GM12878 (cell line): ENCODE results near the gene NXPH2.

Source experiments
- ETV6 ChIP-seq, 2 experiments: fragments of 450-650 bp in 1 of 2; IDR thresholded peaks in 1 of 2; conservative IDR thresholded peaks in 1 of 2; 2 replicates each; pipeline ENCODE4 v1.6.1; 2014; ENCODE audit warnings: antibody characterized with exemption in 1 of 2, borderline replicate concordance in 1 of 2, low read depth in 1 of 2, mild to moderate bottlenecking in 1 of 2, moderate library complexity in 1 of 2
- IKZF2 ChIP-seq, 2 experiments: fragments of 450-650 bp; IDR thresholded peaks; 2 replicates each; pipeline ENCODE4 v1.6.1; 2017; ENCODE audit warnings: mild to moderate bottlenecking in 2 of 2, moderate library complexity in 2 of 2
- POLR2A ChIP-seq: IDR thresholded peaks from 2 replicates; pipeline ENCODE4 v1.6.1; 2011; ENCODE audit warnings: low read depth, mild to moderate bottlenecking, low read length
- SIN3A ChIP-seq: IDR thresholded peaks from 2 replicates; pipeline ENCODE4 v1.6.1; 2012; ENCODE audit warnings: low read depth, low read length, improper control_type of control experiment
- TARDBP ChIP-seq: IDR thresholded peaks from 2 replicates; pipeline ENCODE4 v1.6.1; 2016; ENCODE audit warnings: borderline replicate concordance
- ZNF24 ChIP-seq: fragments of 450-650 bp; IDR thresholded peaks from 2 replicates; pipeline ENCODE4 v1.6.1; 2017; ENCODE audit warnings: antibody characterized with exemption, mild to moderate bottlenecking
- TF ChIP-seq, protein P1 (sequence below): fragments of 450-650 bp; IDR thresholded peaks from 2 replicates; pipeline ENCODE4 v1.6.1; 2018; ENCODE audit warnings: mild to moderate bottlenecking, low read depth, moderate library complexity; ENCODE audit not compliant: partially characterized antibody
- TF ChIP-seq, protein P2 (sequence below), 3 experiments: IDR thresholded peaks in 2 of 3; conservative IDR thresholded peaks in 1 of 3; 2 replicates each; pipeline ENCODE4 v1.5.1; 2011; ENCODE audit warnings: low read depth in 3 of 3, low read length in 3 of 3, mild to moderate bottlenecking in 3 of 3, control low read depth in 2 of 3, moderate library complexity in 2 of 3, inconsistent platforms in 1 of 3, mixed read lengths in 1 of 3; ENCODE audit not compliant: control insufficient read depth in 2 of 3, insufficient read depth in 1 of 3; ENCODE audit errors: extremely low read depth in 1 of 3

DNA sequence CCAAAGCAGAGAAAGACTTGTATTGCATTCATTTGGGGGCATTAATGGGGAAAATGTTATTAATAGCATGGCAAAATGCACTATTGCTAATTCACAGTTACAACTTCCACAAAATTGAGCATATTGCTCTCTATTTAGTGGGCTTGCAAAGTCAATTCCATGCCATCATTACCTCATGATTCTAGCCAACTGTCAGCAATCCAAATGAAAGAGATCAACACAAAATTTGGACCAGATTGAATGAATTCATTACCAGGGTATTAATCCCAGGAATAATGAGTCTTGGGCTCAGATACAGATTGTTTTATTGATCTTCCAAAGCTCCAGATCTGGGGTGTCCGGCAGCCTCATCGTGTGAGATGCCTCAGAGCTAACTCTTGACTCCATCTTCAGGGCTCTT, 38.3 kb downstream of the NXPH2 start:
- no peak for TF ChIP-seq IKZF2 (IDR thresholded peaks at IDR 0.05)
- no peak for TF ChIP-seq POLR2A
- TF ChIP-seq, protein P1, sequence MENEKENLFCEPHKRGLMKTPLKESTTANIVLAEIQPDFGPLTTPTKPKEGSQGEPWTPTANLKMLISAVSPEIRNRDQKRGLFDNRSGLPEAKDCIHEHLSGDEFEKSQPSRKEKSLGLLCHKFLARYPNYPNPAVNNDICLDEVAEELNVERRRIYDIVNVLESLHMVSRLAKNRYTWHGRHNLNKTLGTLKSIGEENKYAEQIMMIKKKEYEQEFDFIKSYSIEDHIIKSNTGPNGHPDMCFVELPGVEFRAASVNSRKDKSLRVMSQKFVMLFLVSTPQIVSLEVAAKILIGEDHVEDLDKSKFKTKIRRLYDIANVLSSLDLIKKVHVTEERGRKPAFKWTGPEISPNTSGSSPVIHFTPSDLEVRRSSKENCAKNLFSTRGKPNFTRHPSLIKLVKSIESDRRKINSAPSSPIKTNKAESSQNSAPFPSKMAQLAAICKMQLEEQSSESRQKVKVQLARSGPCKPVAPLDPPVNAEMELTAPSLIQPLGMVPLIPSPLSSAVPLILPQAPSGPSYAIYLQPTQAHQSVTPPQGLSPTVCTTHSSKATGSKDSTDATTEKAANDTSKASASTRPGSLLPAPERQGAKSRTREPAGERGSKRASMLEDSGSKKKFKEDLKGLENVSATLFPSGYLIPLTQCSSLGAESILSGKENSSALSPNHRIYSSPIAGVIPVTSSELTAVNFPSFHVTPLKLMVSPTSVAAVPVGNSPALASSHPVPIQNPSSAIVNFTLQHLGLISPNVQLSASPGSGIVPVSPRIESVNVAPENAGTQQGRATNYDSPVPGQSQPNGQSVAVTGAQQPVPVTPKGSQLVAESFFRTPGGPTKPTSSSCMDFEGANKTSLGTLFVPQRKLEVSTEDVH, result no peak
- TF ChIP-seq SIN3A, result no peak
- no peak for TF ChIP-seq ETV6 (conservative IDR thresholded peaks at IDR 0.05 in 1 of 2, IDR thresholded peaks at IDR 0.05 in 1 of 2; ENCODE audit: borderline replicate concordance in 1 of 2, low read depth in 1 of 2)
- TF ChIP-seq ZNF24, result no peak
- no peak for TF ChIP-seq TARDBP
- TF ChIP-seq, protein P2, sequence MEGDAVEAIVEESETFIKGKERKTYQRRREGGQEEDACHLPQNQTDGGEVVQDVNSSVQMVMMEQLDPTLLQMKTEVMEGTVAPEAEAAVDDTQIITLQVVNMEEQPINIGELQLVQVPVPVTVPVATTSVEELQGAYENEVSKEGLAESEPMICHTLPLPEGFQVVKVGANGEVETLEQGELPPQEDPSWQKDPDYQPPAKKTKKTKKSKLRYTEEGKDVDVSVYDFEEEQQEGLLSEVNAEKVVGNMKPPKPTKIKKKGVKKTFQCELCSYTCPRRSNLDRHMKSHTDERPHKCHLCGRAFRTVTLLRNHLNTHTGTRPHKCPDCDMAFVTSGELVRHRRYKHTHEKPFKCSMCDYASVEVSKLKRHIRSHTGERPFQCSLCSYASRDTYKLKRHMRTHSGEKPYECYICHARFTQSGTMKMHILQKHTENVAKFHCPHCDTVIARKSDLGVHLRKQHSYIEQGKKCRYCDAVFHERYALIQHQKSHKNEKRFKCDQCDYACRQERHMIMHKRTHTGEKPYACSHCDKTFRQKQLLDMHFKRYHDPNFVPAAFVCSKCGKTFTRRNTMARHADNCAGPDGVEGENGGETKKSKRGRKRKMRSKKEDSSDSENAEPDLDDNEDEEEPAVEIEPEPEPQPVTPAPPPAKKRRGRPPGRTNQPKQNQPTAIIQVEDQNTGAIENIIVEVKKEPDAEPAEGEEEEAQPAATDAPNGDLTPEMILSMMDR (IDR thresholded peaks at IDR 0.05 in 2 of 3, conservative IDR thresholded peaks at IDR 0.05 in 1 of 3; ENCODE audit: control insufficient read depth in 2 of 3, extremely low read depth in 1 of 3, insufficient read depth in 1 of 3, low read depth in 3 of 3, low read length in 3 of 3), result no peak
